Peyer's patch (tissue), 4 donors: ENCODE data around the gene UBC.

Source experiments
- CTCF ChIP-seq, 6 experiments: fragments of 450-650 bp in 4 of 6; fragments of 200-600 bp in 2 of 6; sonication (generic) in 1 of 6; IDR thresholded peaks; one replicate each; pipeline ENCODE4 v1.5.1; 2017 to 2019; ENCODE audit warnings: antibody characterized with exemption in 6 of 6, mild to moderate bottlenecking in 3 of 6, moderate library complexity in 1 of 6
- POLR2A ChIP-seq, 2 donors: fragments of 450-650 bp; IDR thresholded peaks; one replicate each; pipeline ENCODE4 v1.5.1; 2017; ENCODE audit warnings: antibody characterized with exemption in 2 of 2, mild to moderate bottlenecking in 2 of 2, moderate library complexity in 2 of 2

GRCh38 chr12:124949779-124950728 lies 35.6 kb upstream of the UBC start:
- TF ChIP-seq CTCF (IDR thresholded peaks at IDR 0.05) (no peak), POLR2A (IDR thresholded peaks at IDR 0.05) (no peak)
